Measurements from ENCODE around the gene KNTC1. TPM values are rescaled to one million over a fixed set of nuclear protein-coding genes. Genes with fewer than 3 reads are reported as not detected.

Gene KNTC1
- total and polyA plus RNA-seq, 2 of the 8 experiments (the other 6 are each of a cell fraction or from before 2014, with no cell fraction given): 52.7 to 80.2 TPM

DNA sequence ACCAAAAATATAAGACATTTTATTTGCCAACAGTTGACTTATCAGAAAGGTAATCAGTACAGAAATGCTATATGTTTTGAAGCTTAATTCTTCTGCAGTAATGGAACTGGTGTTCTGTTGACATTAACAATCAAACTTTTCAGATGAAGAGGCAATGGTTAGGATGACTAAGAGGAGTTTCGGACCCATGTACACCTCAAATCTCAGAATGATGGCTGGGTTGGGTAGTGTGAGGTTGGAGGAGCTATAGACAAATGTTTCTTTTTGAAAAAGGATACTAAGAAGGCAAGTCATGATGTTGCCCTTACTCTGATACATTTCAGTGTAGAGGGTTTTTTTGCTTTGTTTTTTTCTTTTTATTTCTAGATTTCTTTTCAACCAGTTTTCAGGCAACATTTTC is 66.9 kb downstream of the KNTC1 start:
- Histone ChIP-seq H3K79me1 (ENCODE audit: low read depth, low read length) (no peaks in the 10 kb centered on the region), H3K18ac (ENCODE audit: extremely low read depth, low read length) (no peak overlapping the region), H4K5ac (ENCODE audit: insufficient read length, low read depth, low read length) (no peak overlapping the region), H3K27me3 (replicated peaks in 1 of 4; ENCODE audit: control insufficient read depth in 3 of 4, extremely low read depth in 1 of 4, insufficient read depth in 3 of 4, low read length in 3 of 4) (no peaks in the 10 kb centered on the region), H3K9me3 (ENCODE audit: insufficient read depth in 2 of 2, low read depth in 1 of 2, low read length in 1 of 2) (no peaks in the 10 kb centered on the region), H3K23ac (ENCODE audit: insufficient read length) (no peak overlapping the region), H3K79me2 (ENCODE audit: control insufficient read depth in 1 of 2, insufficient read depth in 2 of 2, low read length in 2 of 2) (no peaks in the 10 kb centered on the region), H3K4me2 (ENCODE audit: insufficient read depth in 1 of 2, low read depth in 2 of 2, low read length in 2 of 2) (no peak overlapping the region), H3K36me3 (ENCODE audit: control insufficient read depth in 2 of 4, insufficient read depth in 4 of 4, low read length in 3 of 4) (peaks cover 5 to 65% (median 37%) of the 10 kb centered on the region in 4 experiments), H3K56ac (replicated peaks; ENCODE audit: insufficient read length, low read depth, low read length) (no peak overlapping the region), H3K4ac (replicated peaks; ENCODE audit: insufficient read length, low read depth, low read length) (no peak overlapping the region), H2BK5ac (ENCODE audit: low read depth, low read length) (no peak overlapping the region), H2AFZ (ENCODE audit: low read length) (no peak overlapping the region), H2BK12ac (ENCODE audit: low read depth, low read length) (no peak overlapping the region), H2AK5ac (ENCODE audit: low read depth, low read length) (no peak overlapping the region), H3K9ac (replicated peaks in 1 of 4; ENCODE audit: extremely low read depth in 1 of 4, low read depth in 3 of 4, low read length in 3 of 4) (no peak overlapping the region), H2BK120ac (replicated peaks; ENCODE audit: low read depth, low read length) (no peak overlapping the region), H4K91ac (replicated peaks; ENCODE audit: insufficient read length, low read length) (no peak overlapping the region), H2BK15ac (ENCODE audit: low read length) (no peak overlapping the region), H2BK20ac (ENCODE audit: low read length) (no peak overlapping the region), H3K4me3 (ENCODE audit: extremely low read depth in 1 of 4, insufficient read depth in 2 of 4, low read depth in 3 of 4, low read length in 4 of 4) (no peak overlapping the region), H4K20me1 (replicated peaks in 1 of 2; ENCODE audit: control insufficient read depth in 1 of 2, insufficient read depth in 2 of 2, low read length in 2 of 2) (no peaks in the 10 kb centered on the region), H3K23me2 (ENCODE audit: low read depth, low read length) (no peaks in the 10 kb centered on the region), H4K8ac (ENCODE audit: extremely low read depth, insufficient read depth, low read length) (no peak overlapping the region), H3K4me1 (replicated peaks in 1 of 4; ENCODE audit: control insufficient read depth in 3 of 4, insufficient read depth in 4 of 4, low read length in 3 of 4) (no peaks in the 10 kb centered on the region), H3K14ac (ENCODE audit: insufficient read length) (no peak overlapping the region), H3K27ac (ENCODE audit: low read depth, low read length) (no peak overlapping the region)
- DNase-seq (ENCODE audit: low read depth in 1 of 2, low spot score in 2 of 2) (no peak), FAIRE-seq (no peak)
- ChIA-PET POLR2A (ENCODE audit: partially characterized antibody) (interaction anchor here (0.9 to 1.1 kb wide), 5 partner anchors 16 to 93 kb away, joined by 3 to 5 read pairs (median 4); partner anchors contain the start of genes KNTC1, RSRC2 and ZCCHC8), CTCF (ENCODE audit: partially characterized antibody) (interaction anchor here (0.7 kb wide), 2 partner anchors 14 to 46 kb away, joined by 3 read pairs; no protein-coding TSS in a partner anchor)
- 89% methylated on average over 1 of the region's 1 CpG; no CpG with 5 or more reads in 1 of the 2 experiments for WGBS, 2 experiments (ENCODE audit: extremely low coverage in 1 of 2, insufficient coverage in 1 of 2, insufficient read length in 1 of 2, insufficient replicate concordance in 2 of 2, low coverage in 1 of 2, low lambda C conversion rate in 2 of 2, missing lambda C conversion rate in 1 of 2)
- no peak for TF ChIP-seq ASH2L (IDR thresholded peaks at IDR 0.05; ENCODE audit: low read length)
